Occipital lobe (tissue), 2 donors: Measurements from ENCODE around the gene NADK. TPM values are rescaled to one million over a fixed set of nuclear protein-coding genes. Genes with fewer than 3 reads are reported as not detected.

ENCODE experiments used
- DNase-seq: peaks from one replicate; lab custom pipeline; 2025; lab: John Stamatoyannopoulos, UW
- total RNA-seq: library from RNA; depleted of rRNA; stranded (reverse); fragments of >200 nt; gene quantifications from one replicate; pipeline ENCODE4 v1.2.3, GENCODE V29; 2014

NADK gene
- 20.4 TPM for total RNA-seq

- DNase-seq: peak; percentile 27
Observed at GRCh38 chr1:1777950-1778662, at the start of gene NADK. NADK (minus strand) TSS chr1:1778470; CDS start chr1:1765406, 13,064 bp downstream.

GRCh38 chr1:1827089-1827848 is 49.0 kb upstream of the NADK start:
- DNase-seq: no peak

- no peak for DNase-seq
Observed at GRCh38 chr1:1826356-1827088, 48.3 kb upstream of the NADK start.

GRCh38 chr1:1825217-1825616 is 46.9 kb upstream of the NADK start:
- no peak for DNase-seq

GRCh38 chr1:1819762-1820161 is 41.5 kb upstream of the NADK start:
- DNase-seq: no peak

GRCh38 chr1:1817221-1817620 is 39.0 kb upstream of the NADK start:
- DNase-seq: no peak

- no peak for DNase-seq
Observed at GRCh38 chr1:1815606-1816281, 37.5 kb upstream of the NADK start.

GRCh38 chr1:1809489-1809888 is 31.2 kb upstream of the NADK start:
- DNase-seq: no peak

GRCh38 chr1:1808206-1808605 is 29.9 kb upstream of the NADK start:
- no peak for DNase-seq

- no peak for DNase-seq
Observed at GRCh38 chr1:1806890-1807289, 28.6 kb upstream of the NADK start.

GRCh38 chr1:1804301-1804700 is 26.0 kb upstream of the NADK start:
- no peak for DNase-seq

- DNase-seq: no peak
Observed at GRCh38 chr1:1802871-1803270, 24.6 kb upstream of the NADK start.

- DNase-seq: no peak
Observed at GRCh38 chr1:1799716-1800115, 21.4 kb upstream of the NADK start.

- DNase-seq: no peak
Observed at GRCh38 chr1:1797731-1798341, 19.6 kb upstream of the NADK start.

- DNase-seq: no peak
Observed at GRCh38 chr1:1796466-1796865, 18.2 kb upstream of the NADK start.

GRCh38 chr1:1794999-1795398 is 16.7 kb upstream of the NADK start:
- no peak for DNase-seq

GRCh38 chr1:1793481-1794244 is 15.4 kb upstream of the NADK start:
- DNase-seq: no peak

GRCh38 chr1:1788646-1789431 is 10.6 kb upstream of the NADK start:
- no peak for DNase-seq

GRCh38 chr1:1788136-1788535 is 9.9 kb upstream of the NADK start:
- DNase-seq: no peak
